GM12874 (cell line): ENCODE data around the gene PTCD2.

Experiments
- CTCF ChIP-seq: IDR thresholded peaks from 2 replicates; pipeline ENCODE4 v1.5.1; 2011; ENCODE audit warnings: low read depth, mild to moderate bottlenecking, control low read depth, low read length, moderate library complexity; ENCODE audit not compliant: insufficient read depth

The PTCD2 gene

GRCh38 chr5:72410688-72411295, 90.6 kb downstream of the PTCD2 start:
- no peak for TF ChIP-seq CTCF

- 0 out of 2 replicates have a peak, but pooled peaks have one; percentile 1 for TF ChIP-seq CTCF
Measured at GRCh38 chr5:72412283-72413055, 92.3 kb downstream of the PTCD2 start.

- no peak for TF ChIP-seq CTCF
Measured at GRCh38 chr5:72415616-72416325, 95.6 kb downstream of the PTCD2 start.

- no peak for TF ChIP-seq CTCF
Measured at GRCh38 chr5:72417333-72418062, 97.3 kb downstream of the PTCD2 start.
